Skin epidermis (tissue), 12 donors: ENCODE measurements around the gene PRRG2.

ENCODE experiments used
- H3K27ac ChIP-seq, 21 experiments: fragments of 200-600 bp; sonication (generic) in 11 of 21; one replicate each; pipeline ENCODE4 v1.5.0; 2020; ENCODE audit warnings: mild to moderate bottlenecking in 3 of 21, inconsistent platforms in 2 of 21, moderate library complexity in 2 of 21
- H3K4me3 ChIP-seq, 7 experiments: fragments of 200-600 bp; sonication (generic) in 2 of 7; one replicate each; pipeline ENCODE4 v1.5.0; 2020; ENCODE audit warnings: inconsistent platforms in 2 of 7, mild to moderate bottlenecking in 2 of 7, moderate library complexity in 1 of 7

PRRG2 gene

DNA sequence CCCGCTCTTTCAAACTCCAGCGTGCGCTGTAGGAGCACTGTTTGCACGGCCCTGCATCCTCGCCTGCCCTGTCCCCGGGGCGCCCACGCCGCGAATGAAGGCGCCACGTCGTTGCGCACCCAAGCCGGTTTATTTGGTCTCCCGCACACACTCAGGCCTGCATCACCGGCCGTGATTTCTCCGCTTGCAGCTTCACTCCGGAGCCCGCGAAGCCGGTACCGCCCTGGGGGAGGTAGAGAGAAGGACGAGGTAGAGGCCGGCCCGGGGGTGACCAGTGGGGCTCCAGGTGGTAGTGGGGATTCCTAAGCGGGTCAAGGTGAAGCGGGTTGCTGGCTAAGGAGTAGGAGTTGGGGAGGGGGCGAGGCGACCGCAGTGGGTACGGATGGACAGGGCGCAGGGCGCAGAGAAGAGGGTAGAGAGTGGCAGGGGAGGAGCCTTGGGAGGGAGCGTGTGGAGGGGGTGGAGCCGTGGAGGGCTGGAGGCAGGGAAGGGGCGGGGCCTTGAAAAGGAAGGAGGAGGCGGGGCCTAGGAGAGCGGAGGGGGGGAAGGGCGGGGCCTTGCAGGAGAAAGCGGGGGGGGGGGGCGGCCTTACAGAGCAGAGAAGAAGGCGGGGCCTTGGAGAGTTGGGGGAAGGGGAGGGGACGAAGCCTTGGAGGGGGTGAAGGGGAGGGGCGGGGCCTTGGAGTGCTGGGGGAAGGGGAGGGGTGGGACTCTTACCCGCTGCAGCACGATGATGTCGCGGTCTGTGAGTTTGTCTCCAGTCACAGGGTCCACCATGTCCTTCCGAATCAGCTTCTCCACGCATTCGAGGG, 25.3 kb upstream of the PRRG2 start:
- Histone ChIP-seq H3K4me3 (no peak overlapping the region), H3K27ac (peak overlapping the region in 13 of 21 experiments; percentile 26 to 87 (median 68))

- H3K4me3 ChIP-seq, result no peak overlapping the region
- H3K27ac ChIP-seq, result peak overlapping the region in 5 of 21 experiments; percentile 21 to 52 (median 41)
Measured at GRCh38 chr19:49556412-49557398, 24.4 kb upstream of the PRRG2 start.

GRCh38 chr19:49557641-49558325, 23.3 kb upstream of the PRRG2 start:
- H3K4me3 ChIP-seq, result no peak overlapping the region
- H3K27ac ChIP-seq, result peak overlapping the region in 3 of 21 experiments; percentile 21 to 61 (median 35)

DNA sequence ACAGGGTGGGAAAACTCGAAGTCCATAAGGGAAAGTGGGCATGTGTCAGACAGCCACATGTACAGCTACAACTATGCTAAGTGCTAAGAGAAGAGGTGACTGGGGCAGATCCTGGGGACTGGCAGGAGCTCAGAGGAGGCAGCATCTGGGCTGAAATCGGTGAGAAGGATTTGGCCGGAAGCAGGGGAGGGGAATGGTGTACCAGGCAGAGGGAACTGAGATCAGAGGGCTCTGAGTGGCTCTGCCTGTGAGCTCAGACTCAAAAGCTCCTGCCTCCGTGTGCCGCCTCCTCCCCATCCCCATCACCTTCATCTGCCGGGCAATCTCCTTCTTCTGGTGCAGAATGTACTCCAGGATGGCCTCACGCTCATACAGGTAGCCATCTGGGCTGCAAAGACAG, 22.5 kb upstream of the PRRG2 start:
- H3K27ac ChIP-seq, result peak overlapping the region in 5 of 21 experiments; percentile 25 to 80 (median 64)
- no peak overlapping the region for H3K4me3 ChIP-seq

DNA sequence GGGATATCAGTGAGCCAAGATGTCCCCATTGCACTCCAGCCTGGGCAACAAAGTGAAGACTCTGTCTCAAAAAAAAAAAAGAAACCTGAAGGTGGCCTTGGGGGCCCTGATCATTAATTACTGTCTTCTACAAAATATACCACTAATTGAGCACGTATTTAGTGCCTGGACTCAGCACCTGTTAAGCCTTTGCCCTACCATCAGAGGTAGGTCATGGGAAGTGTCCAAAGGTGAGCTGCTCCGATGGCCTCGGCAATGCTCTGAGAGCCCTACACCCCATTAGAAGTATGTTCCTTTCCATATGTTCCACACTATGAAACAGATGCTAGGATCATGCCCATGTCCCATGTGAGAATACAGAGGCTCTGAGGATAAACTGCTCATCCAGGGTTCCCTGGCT, 21.7 kb upstream of the PRRG2 start:
- no peak overlapping the region for H3K4me3 ChIP-seq
- H3K27ac ChIP-seq, result peak overlapping the region in 8 of 21 experiments; percentile 34 to 80 (median 68)

DNA sequence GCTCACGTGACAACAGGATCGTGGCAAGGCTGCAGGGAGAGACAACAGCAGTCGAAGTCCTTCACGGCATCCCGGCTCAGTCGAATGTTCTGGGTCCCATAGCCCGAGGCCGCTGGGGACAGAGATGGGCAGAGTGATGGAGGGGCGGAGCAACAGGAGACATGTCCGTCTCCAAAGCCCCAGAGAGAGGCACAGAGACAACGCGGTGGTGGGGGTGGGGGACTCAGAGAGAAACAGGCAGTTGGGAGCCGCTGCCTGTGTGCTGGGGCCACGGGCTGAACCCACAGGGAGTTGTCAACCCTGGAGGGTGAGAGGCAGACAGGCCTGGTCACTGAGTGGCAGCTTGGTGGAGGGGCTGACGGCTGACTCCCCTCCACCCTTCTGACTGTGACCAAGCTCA, 21.2 kb upstream of the PRRG2 start:
- Histone ChIP-seq H3K4me3 (peak overlapping the region in 1 of 7 experiments; percentile 8), H3K27ac (peak overlapping the region in 15 of 21 experiments; percentile 1 to 80 (median 45))

GRCh38 chr19:49560358-49560900, 20.7 kb upstream of the PRRG2 start:
- Histone ChIP-seq H3K27ac (peak overlapping the region in 16 of 21 experiments; percentile 1 to 80 (median 44)), H3K4me3 (peak overlapping the region in 1 of 7 experiments; percentile 8)

DNA sequence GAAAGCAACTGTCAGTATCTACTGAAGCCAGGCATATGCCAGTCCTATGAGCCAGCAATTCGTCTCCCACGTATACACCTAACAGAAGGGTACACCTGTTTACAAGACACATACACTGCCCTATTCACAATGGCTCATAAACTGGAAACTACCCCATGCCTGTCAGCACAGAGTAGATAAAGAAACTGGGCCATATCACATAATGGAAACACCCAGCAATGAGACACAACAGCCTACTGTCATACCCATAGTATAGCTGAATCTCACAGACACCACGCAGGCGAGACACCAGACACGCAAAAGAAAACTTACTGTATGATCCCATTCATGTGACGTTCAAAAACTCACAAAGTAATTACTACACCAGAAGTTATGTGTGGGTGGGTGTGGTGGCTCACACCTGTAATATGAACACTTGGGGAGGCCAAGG, 16.5 kb upstream of the PRRG2 start:
- Histone ChIP-seq H3K4me3 (no peak overlapping the region), H3K27ac (peak overlapping the region in 7 of 21 experiments; percentile 3 to 60 (median 42))

- peak overlapping the region in 7 of 21 experiments; percentile 3 to 60 (median 37) for H3K27ac ChIP-seq
- no peak overlapping the region for H3K4me3 ChIP-seq
Measured at GRCh38 chr19:49565261-49565660, 15.9 kb upstream of the PRRG2 start.

GRCh38 chr19:49566302-49566701, 14.8 kb upstream of the PRRG2 start:
- H3K4me3 ChIP-seq, result no peak overlapping the region
- peak overlapping the region in 7 of 21 experiments; percentile 1 to 59 (median 41) for H3K27ac ChIP-seq

DNA sequence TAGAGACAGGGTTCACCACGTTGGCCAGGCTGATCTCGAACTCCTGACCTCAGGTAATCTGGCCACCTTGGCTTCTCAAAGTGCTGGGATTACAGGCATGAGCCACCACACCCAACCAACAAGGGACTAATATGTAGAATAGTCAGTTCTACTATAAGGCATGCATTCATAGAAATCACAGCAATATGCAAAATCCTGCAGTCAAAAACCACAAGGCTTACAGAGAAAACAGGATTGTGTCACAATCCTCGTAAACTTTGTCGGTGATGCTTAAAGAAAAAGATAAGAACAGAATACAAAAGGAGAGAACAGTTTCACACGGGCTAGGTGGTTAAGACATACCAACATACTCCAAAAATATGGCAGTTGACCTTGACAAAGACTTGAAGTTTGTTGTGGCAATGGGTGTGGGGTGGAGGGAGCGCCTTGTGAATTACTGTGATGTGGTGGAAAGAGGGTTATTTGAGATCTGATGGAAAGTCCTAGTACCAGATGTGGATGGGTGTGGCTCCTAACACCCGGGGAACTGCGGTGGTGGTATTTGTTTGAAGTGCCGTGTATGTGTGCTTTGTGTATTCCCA, 13.2 kb upstream of the PRRG2 start:
- no peak overlapping the region for H3K4me3 ChIP-seq
- peak overlapping the region in 12 of 21 experiments; percentile 5 to 79 (median 53) for H3K27ac ChIP-seq

GRCh38 chr19:49570138-49570856, 10.8 kb upstream of the PRRG2 start:
- Histone ChIP-seq H3K27ac (peak overlapping the region in 5 of 21 experiments; percentile 7 to 64 (median 42)), H3K4me3 (no peak overlapping the region)

DNA sequence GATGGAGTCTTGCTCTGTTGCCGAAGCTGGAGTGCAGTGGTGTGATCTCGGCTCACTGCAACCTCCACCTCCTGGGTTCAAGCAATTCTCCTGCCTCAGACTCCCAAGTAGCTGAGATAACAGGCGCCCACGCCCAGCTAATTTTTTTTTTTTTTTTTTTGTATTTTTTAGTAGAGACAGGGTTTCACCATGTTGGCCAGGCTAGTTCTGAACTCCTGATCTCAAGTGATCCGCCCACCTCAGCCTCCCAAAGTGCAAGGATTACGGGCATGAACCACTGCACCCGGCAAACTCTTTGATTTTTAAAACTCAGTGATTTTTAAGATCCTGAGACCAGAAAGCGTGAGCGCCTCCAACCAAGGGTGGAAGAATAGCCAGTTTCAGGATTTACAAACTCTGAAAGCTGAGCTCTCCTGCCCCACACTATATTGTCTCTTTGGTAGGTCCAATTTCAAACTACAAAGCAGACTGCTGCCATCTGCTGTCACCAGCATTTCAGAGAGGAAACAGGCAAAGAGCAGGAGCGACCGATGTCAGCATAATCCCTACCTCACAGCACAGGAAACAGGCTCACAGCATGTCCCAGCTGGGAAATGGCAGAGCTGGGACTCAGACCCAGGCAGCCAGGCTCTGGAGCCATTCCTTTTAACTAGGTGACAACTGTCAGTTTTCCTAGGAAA, 10.0 kb upstream of the PRRG2 start:
- Histone ChIP-seq H3K27ac (peak overlapping the region in 3 of 21 experiments; percentile 11 to 64 (median 36)), H3K4me3 (no peak overlapping the region)

- no peak overlapping the region for H3K27ac ChIP-seq
- no peak overlapping the region for H3K4me3 ChIP-seq
Measured at GRCh38 chr19:49573009-49573408, 8.1 kb upstream of the PRRG2 start.

- Histone ChIP-seq H3K4me3 (no peak overlapping the region), H3K27ac (no peak overlapping the region)
Measured at GRCh38 chr19:49573425-49573824, 7.7 kb upstream of the PRRG2 start.

GRCh38 chr19:49574206-49574755, 6.8 kb upstream of the PRRG2 start:
- H3K27ac ChIP-seq, result no peak overlapping the region

DNA sequence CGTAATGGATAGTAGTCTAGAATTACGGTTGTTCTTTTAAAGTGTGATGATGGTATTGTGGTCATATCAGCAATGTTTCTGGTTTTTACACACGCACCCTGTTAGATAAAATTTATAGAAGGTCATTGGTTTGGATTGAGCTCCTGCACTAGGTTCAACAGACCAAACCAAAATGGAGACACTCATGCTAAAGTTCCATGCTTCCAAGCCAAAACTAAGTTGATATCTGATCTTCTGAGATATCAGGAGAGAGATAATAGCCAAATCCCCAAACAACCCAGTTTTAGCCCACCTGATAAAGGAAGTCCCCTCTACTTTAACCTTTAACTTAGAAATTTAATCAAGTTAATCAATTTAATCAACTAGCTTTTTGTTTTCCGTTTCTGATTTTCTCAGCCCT, 1.9 kb upstream of the PRRG2 start:
- H3K4me3 ChIP-seq, result peak overlapping the region in 2 of 7 experiments; percentile 54 to 68
- H3K27ac ChIP-seq, result peak overlapping the region in 1 of 21 experiments; percentile 73

More at GRCh38 chr19:49574206-49574755, 6.8 kb upstream of the PRRG2 start:
- no peak overlapping the region for H3K4me3 ChIP-seq
